Glutamatergic neuron (in vitro differentiated cells): Measurements from ENCODE around the gene WSCD1. TPM values are rescaled to one million over a fixed set of nuclear protein-coding genes. Genes with fewer than 3 reads are reported as not detected.

ENCODE experiments used
- DNase-seq: peaks from one replicate; pipeline ENCODE4 v3.0.0; 2022
- H3K27ac Mint-ChIP-seq: one replicate; pipeline ENCODE4 v1.8.0; 2020; ENCODE audit warnings: mild to moderate bottlenecking, mixed read lengths, inconsistent platforms; ENCODE audit not compliant: unreplicated experiment
- H3K27me3 Mint-ChIP-seq: one replicate; pipeline ENCODE4 v1.8.0; 2020; ENCODE audit warnings: mild to moderate bottlenecking, moderate library complexity, mixed read lengths, inconsistent platforms; ENCODE audit not compliant: unreplicated experiment
- H3K36me3 Mint-ChIP-seq: one replicate; pipeline ENCODE4 v1.8.0; 2020; ENCODE audit warnings: mild to moderate bottlenecking, mixed read lengths, inconsistent platforms; ENCODE audit not compliant: unreplicated experiment
- H3K4me1 Mint-ChIP-seq: one replicate; pipeline ENCODE4 v1.8.0; 2020; ENCODE audit warnings: mild to moderate bottlenecking, low read depth, mixed read lengths, inconsistent platforms; ENCODE audit not compliant: unreplicated experiment
- H3K4me3 Mint-ChIP-seq: one replicate; pipeline ENCODE4 v1.8.0; 2020; ENCODE audit warnings: mild to moderate bottlenecking, mixed read lengths, inconsistent platforms; ENCODE audit not compliant: unreplicated experiment
- H3K9me3 Mint-ChIP-seq: one replicate; pipeline ENCODE4 v1.8.0; 2020; ENCODE audit warnings: mild to moderate bottlenecking, moderate library complexity, mixed read lengths, inconsistent platforms; ENCODE audit not compliant: unreplicated experiment
- CTCF ChIP-seq: fragments of 200-600 bp; sonication (generic); IDR thresholded peaks from one replicate; pipeline ENCODE4 v1.5.0; 2021; ENCODE audit not compliant: partially characterized antibody, unreplicated experiment
- total RNA-seq: library from RNA; stranded (reverse); fragmentation: NEBNext Ultra II Directional; extraction: Animal tissue kit (Norgen Biotek cat#: 25700); gene quantifications from one replicate; pipeline ENCODE4 v1.2.1, GENCODE V29; 2021; ENCODE audit not compliant: unreplicated experiment

The WSCD1 gene
- total RNA-seq, 1 donor from 2014 or later: 35.6 TPM

GRCh38 chr17:6086603-6087400, 16.6 kb downstream of the WSCD1 start:
- peaks cover 6% of the 10 kb centered on the region for H3K36me3 Mint-ChIP-seq
- TF ChIP-seq CTCF: no peak
- DNase-seq: no peak
- H3K4me1 Mint-ChIP-seq: peaks cover 12% of the 10 kb centered on the region
- H3K27ac Mint-ChIP-seq: no peak overlapping the region
- H3K9me3 Mint-ChIP-seq: no peaks in the 10 kb centered on the region
- H3K4me3 Mint-ChIP-seq: no peak overlapping the region
- peaks cover 2% of the 10 kb centered on the region for H3K27me3 Mint-ChIP-seq

- H3K9me3 Mint-ChIP-seq: no peaks in the 10 kb centered on the region
- no peak for DNase-seq
- no peak for TF ChIP-seq CTCF
- no peak overlapping the region for H3K4me3 Mint-ChIP-seq
- peaks cover 2% of the 10 kb centered on the region for H3K27me3 Mint-ChIP-seq
- H3K4me1 Mint-ChIP-seq: peaks cover 15% of the 10 kb centered on the region
- H3K36me3 Mint-ChIP-seq: peaks cover 6% of the 10 kb centered on the region
- peak overlapping the region; percentile 55 for H3K27ac Mint-ChIP-seq
Observed at GRCh38 chr17:6088141-6088540, 18.0 kb downstream of the WSCD1 start.

DNA sequence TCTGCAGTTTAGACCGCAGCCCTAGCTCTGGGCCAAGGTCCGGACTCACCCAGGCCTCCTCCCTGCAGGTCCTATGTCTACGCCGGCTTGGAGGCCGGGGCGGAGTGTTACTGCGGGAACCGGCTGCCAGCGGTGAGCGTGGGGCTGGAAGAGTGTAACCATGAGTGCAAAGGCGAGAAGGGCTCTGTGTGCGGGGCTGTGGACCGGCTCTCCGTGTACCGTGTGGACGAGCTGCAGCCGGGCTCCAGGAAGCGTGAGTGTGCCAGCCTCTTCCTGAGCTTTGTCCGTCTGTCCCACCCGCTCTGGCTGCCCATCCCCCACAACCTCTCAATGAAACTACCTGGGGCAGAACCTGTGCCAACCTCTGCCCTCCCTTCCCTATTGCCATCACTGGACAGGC, 20.1 kb downstream of the WSCD1 start:
- peaks cover 7% of the 10 kb centered on the region for H3K36me3 Mint-ChIP-seq
- peaks cover 8% of the 10 kb centered on the region for H3K4me1 Mint-ChIP-seq
- no peak overlapping the region for H3K4me3 Mint-ChIP-seq
- no peak overlapping the region for H3K27ac Mint-ChIP-seq
- H3K27me3 Mint-ChIP-seq: peaks cover 5% of the 10 kb centered on the region
- DNase-seq: no peak
- TF ChIP-seq CTCF: no peak
- no peaks in the 10 kb centered on the region for H3K9me3 Mint-ChIP-seq

- peaks cover 11% of the 10 kb centered on the region for H3K4me1 Mint-ChIP-seq
- no peak for TF ChIP-seq CTCF
- H3K4me3 Mint-ChIP-seq: no peak overlapping the region
- no peaks in the 10 kb centered on the region for H3K9me3 Mint-ChIP-seq
- DNase-seq: no peak
- H3K36me3 Mint-ChIP-seq: peaks cover 10% of the 10 kb centered on the region
- H3K27me3 Mint-ChIP-seq: peaks cover 5% of the 10 kb centered on the region
- H3K27ac Mint-ChIP-seq: no peak overlapping the region
Observed at GRCh38 chr17:6092182-6092902, 22.2 kb downstream of the WSCD1 start.
